GM21786 (cell line): ENCODE data around the gene TAC4.
"Not testable (repeated sequence)": the region's sequence is repeated elsewhere in the genome, so short reads cannot be mapped to it uniquely, and the experiment has no call there.

Experiments used
- ATAC-seq: cut with Tn5 transposase; IDR thresholded peaks from one replicate; pipeline ENCODE4 v1.9.1; 2021; ENCODE audit not compliant: unreplicated experiment

The TAC4 gene

DNA sequence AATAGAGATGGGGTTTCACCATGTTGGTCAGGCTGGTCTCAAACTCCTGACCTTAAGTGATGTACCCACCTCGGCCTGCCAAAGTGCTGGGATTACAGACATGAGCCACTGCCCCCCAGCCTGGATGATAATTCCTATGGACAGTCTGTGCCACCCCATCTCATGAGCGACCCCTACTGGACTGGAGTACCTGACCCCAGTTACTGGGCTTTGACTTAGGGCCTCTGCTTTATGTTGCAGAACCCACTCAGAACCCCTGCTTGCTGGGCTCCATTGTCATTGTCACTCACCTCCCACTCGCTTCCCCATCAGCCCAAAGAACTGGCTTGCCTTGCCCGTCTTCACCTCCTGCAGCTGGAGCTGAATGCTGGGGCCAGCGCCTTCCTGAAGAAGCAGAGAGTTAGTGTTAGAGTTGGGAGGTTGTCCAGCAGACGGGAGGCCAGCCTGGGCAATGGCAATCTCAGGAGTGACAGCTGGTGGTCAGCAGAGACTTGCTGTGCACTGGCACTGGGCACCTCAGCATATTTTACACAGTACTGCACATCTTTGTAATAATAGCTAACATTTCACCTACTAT is 4.0 kb downstream of the TAC4 start:
- ATAC-seq: no peak

- ATAC-seq: no peak
These were observed 5.0 kb downstream of the TAC4 start for GRCh38 chr17:49842846-49843245.

- ATAC-seq: no peak
These were observed 5.5 kb downstream of the TAC4 start for GRCh38 chr17:49842371-49842770.

- ATAC-seq: no peak
These were observed 6.3 kb downstream of the TAC4 start for GRCh38 chr17:49841548-49841947.

- ATAC-seq: no peak
These were observed 8.4 kb downstream of the TAC4 start for GRCh38 chr17:49839455-49839854.

DNA sequence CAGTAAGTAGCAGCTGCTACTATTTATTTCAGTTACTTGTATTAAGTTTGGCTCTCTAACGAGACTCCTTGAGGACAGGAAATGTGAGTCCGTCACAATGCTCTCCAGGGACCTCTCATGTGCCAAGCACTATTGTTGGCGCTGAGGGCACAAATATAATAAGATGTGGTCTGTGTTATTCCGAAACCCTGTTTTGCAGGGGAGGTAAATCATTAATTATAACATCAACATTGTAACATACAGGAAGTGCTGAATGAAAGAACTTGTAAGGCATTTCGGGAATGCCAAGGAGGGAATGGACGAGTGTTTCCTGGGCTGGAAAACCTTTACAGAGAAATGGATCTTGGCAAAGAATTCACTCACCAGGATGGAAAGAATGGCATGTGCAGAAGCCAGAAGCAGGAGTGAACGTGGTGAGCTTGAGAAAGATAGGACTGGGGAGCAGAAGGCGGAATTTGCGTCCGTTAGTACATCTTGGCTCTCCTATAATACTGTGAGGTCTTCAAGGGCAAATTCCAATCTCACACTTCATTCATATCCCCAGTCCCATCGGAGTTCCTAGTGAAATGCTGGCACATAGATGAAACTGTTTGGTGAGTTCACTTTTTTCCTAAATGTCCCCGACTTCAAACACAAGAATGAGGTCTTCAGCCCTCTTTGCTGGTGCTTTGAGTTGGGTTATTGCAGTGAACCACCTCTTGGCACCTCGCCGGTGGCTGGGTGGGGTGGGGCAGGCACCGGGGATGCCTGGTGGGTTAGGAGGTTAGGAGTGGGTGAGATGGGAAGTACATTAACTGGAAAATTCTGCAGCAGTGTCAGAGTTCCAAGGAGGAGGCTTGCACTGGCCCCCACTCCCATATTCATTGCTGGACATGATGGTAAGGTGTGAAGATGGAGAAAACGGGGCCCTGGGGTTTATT is 11.5 kb downstream of the TAC4 start:
- no peak for ATAC-seq

- ATAC-seq: no peak
These were observed 12.4 kb downstream of the TAC4 start for GRCh38 chr17:49835472-49835871.

DNA sequence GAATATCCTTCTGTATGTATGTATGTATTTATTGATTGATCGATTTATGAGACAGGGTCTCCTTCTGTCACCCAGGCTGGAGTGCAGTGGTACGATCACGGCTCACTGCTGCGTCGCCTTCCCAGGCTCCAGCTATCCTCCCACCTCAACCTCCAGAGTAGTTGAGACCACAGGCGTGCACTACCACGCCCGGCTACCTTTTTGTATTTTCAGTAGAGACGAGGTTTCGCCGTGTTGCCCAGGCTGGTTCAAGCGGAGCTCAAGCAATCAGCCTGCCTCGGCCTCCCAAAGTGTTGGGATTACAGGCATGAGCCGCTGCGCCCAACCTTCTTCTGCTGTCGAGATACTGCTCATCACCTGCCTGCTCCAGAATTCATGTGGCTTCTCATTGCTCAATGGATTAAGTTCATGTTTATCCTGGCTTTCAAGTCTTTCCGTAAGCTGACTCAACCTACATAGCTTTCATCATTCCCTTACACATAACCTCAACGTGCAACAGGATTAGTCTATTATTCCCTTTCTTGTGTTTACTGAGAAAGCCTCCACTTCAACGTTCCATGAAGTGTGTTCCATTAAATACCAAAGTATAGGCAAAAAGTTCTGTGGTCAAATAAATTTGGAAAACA is 13.6 kb downstream of the TAC4 start:
- no peak for ATAC-seq

DNA sequence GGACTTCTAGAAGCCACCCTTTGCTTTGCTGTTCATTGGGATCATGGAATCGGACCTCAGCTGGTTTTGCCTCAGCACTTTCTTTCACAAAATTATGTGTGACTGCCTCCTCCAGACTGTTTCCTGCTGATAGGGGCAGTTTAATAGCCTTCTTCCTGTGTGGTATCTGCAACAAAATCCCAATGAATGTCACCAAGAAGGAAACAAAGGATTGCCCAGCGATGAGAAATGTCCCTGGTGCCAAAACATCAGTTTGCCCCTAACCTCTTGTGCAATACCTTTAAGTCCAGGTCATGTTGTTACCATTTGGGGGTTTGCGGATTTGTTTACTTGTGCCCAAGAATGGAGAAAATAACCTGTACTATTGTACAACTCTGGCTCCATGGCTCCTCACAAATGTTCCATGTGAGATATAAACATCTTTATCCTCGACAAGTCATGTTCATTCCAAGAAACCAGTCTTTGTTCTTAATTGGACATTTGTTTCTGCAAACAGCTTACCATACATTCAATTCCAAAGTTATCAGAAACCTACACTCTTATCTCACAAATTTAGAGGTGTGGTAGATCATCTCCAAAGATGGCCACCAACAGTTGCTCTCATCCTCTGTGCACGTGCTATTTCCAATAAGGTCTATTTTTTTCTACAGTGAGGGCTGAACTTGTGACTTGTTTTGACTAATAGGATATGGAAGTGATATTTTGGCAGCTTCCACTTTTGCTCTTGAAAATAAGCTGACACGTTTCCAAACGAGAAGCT is 14.8 kb downstream of the TAC4 start:
- no peak for ATAC-seq

- ATAC-seq: no peak
These were observed 17.3 kb downstream of the TAC4 start for GRCh38 chr17:49830605-49831004.

DNA sequence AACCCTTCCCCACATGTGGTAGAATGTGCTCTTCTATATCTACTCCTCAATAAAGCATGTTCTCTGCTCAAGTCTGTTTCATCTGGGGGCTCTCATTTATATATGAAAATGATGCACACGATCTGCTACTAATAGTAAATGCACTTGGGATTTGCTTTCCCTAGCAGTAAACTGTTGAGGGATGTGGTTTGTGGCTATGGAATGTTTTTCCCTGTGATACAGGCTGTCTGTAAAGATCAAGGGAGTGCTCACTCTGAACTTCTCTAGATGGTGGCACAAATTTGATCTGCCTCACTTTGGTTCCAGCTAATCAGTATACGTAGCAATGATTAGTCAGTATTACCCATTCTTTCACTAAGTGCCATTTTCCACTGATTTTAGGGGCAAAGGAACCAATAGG is 18.8 kb downstream of the TAC4 start:
- no peak for ATAC-seq

GRCh38 chr17:49828325-49828724 is 19.5 kb downstream of the TAC4 start:
- ATAC-seq: not testable (repeated sequence)

GRCh38 chr17:49825645-49826044 is 22.2 kb downstream of the TAC4 start:
- no peak for ATAC-seq

GRCh38 chr17:49823614-49824013 is 24.3 kb downstream of the TAC4 start:
- ATAC-seq: no peak

- ATAC-seq: no peak
These were observed 25.0 kb downstream of the TAC4 start for GRCh38 chr17:49822829-49823228.

- no peak for ATAC-seq
These were observed 26.0 kb downstream of the TAC4 start for GRCh38 chr17:49821916-49822315.

- ATAC-seq: no peak
These were observed 26.4 kb downstream of the TAC4 start for GRCh38 chr17:49821466-49821865.

- ATAC-seq: no peak
These were observed 27.1 kb downstream of the TAC4 start for GRCh38 chr17:49820773-49821172.

GRCh38 chr17:49819651-49820050 is 28.2 kb downstream of the TAC4 start:
- ATAC-seq: no peak

- no peak for ATAC-seq
These were observed 28.7 kb downstream of the TAC4 start for GRCh38 chr17:49819138-49819537.

DNA sequence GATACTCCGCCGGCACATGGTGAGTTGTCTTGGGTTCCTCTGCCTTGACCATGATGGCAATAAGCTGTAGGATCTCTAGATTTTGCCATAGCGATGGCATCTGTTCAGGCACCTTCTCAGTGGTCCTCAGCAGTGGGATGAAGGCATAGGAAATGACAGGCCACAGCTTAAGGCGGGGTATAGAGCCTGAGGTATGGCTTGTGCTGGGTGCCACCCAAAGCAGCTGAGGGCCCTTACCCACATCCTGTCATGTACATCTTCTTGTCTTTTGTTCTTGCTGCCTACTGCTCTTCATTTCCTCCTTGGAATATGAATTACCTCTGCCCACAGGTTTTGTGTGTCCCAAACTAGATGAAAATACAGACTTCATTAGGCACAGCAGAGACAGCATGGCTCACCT is 29.9 kb downstream of the TAC4 start:
- no peak for ATAC-seq
